IPS-18a (cell line): ENCODE results near the gene CFAP61.

Source experiments
- H3K27ac ChIP-seq: one replicate; pipeline ENCODE4 v1.5.1; 2013; ENCODE audit warnings: low read length
- H3K27me3 ChIP-seq: one replicate; pipeline ENCODE4 v1.6.1; 2013; ENCODE audit warnings: mild to moderate bottlenecking, low read length; ENCODE audit not compliant: control insufficient read depth, insufficient read depth
- H3K36me3 ChIP-seq: one replicate; pipeline ENCODE4 v1.6.1; 2013; ENCODE audit warnings: low read depth, low read length; ENCODE audit not compliant: control insufficient read depth
- H3K4me1 ChIP-seq: one replicate; pipeline ENCODE4 v1.6.1; 2013; ENCODE audit warnings: low read depth, low read length; ENCODE audit not compliant: control insufficient read depth
- H3K4me3 ChIP-seq: one replicate; pipeline ENCODE4 v1.5.1; 2013; ENCODE audit warnings: low read length
- H3K9ac ChIP-seq: one replicate; pipeline ENCODE4 v1.6.1; 2013; ENCODE audit warnings: mild to moderate bottlenecking, low read length, moderate library complexity
- H3K9me3 ChIP-seq: one replicate; pipeline ENCODE4 v1.6.1; 2013; ENCODE audit warnings: low read depth, low read length; ENCODE audit not compliant: control insufficient read depth

CFAP61 gene

GRCh38 chr20:20322912-20323311 is 270.6 kb downstream of the CFAP61 start:
- no peaks in the 10 kb centered on the region for H3K27me3 ChIP-seq
- H3K4me1 ChIP-seq: no peaks in the 10 kb centered on the region
- no peaks in the 10 kb centered on the region for H3K36me3 ChIP-seq
- no peak overlapping the region for H3K4me3 ChIP-seq
- H3K27ac ChIP-seq: no peak overlapping the region
- H3K9ac ChIP-seq: no peak overlapping the region
- no peaks in the 10 kb centered on the region for H3K9me3 ChIP-seq

GRCh38 chr20:20327746-20328145 is 275.4 kb downstream of the CFAP61 start:
- no peaks in the 10 kb centered on the region for H3K36me3 ChIP-seq
- no peaks in the 10 kb centered on the region for H3K4me1 ChIP-seq
- no peaks in the 10 kb centered on the region for H3K27me3 ChIP-seq
- no peak overlapping the region for H3K9ac ChIP-seq
- H3K27ac ChIP-seq: no peak overlapping the region
- H3K4me3 ChIP-seq: no peak overlapping the region
- H3K9me3 ChIP-seq: no peaks in the 10 kb centered on the region

- no peak overlapping the region for H3K27ac ChIP-seq
- H3K27me3 ChIP-seq: no peaks in the 10 kb centered on the region
- H3K4me3 ChIP-seq: no peak overlapping the region
- no peaks in the 10 kb centered on the region for H3K4me1 ChIP-seq
- no peaks in the 10 kb centered on the region for H3K9me3 ChIP-seq
- H3K9ac ChIP-seq: no peak overlapping the region
- H3K36me3 ChIP-seq: no peaks in the 10 kb centered on the region
Observed at GRCh38 chr20:20329564-20329963, 277.2 kb downstream of the CFAP61 start.

- Histone ChIP-seq H3K4me1 (no peaks in the 10 kb centered on the region), H3K9ac (no peak overlapping the region), H3K36me3 (no peaks in the 10 kb centered on the region), H3K27ac (no peak overlapping the region), H3K4me3 (no peak overlapping the region), H3K27me3 (no peaks in the 10 kb centered on the region), H3K9me3 (no peaks in the 10 kb centered on the region)
Observed at GRCh38 chr20:20331156-20331555, 278.8 kb downstream of the CFAP61 start.

- no peak overlapping the region for H3K4me3 ChIP-seq
- H3K9me3 ChIP-seq: no peaks in the 10 kb centered on the region
- no peaks in the 10 kb centered on the region for H3K4me1 ChIP-seq
- no peaks in the 10 kb centered on the region for H3K36me3 ChIP-seq
- H3K27ac ChIP-seq: no peak overlapping the region
- H3K9ac ChIP-seq: no peak overlapping the region
- H3K27me3 ChIP-seq: no peaks in the 10 kb centered on the region
Observed at GRCh38 chr20:20331817-20332216, 279.5 kb downstream of the CFAP61 start.

DNA sequence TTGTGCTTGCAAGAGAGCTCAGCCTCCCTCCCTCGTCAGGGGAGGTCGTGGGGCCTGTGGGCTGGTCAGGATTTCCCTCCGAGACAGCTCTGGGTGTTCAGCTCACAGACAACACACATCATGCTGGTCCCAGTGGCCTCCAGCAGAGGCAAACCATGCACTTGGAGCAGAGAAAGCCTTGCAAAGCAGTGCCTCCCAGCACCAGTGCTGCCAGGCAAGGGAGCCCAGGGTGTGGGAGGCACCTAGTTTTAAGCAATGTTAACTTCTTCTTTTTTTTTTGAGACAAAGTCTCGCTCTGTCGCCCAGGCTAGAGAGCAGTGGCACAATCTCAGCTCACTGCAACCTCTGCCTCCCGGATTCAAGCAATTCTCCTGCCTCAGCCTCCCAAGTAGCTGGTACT is 281.5 kb downstream of the CFAP61 start:
- H3K36me3 ChIP-seq: no peaks in the 10 kb centered on the region
- no peaks in the 10 kb centered on the region for H3K27me3 ChIP-seq
- H3K9me3 ChIP-seq: no peaks in the 10 kb centered on the region
- no peak overlapping the region for H3K27ac ChIP-seq
- H3K4me1 ChIP-seq: no peaks in the 10 kb centered on the region
- H3K9ac ChIP-seq: no peak overlapping the region
- H3K4me3 ChIP-seq: no peak overlapping the region

GRCh38 chr20:20334489-20334888 is 282.2 kb downstream of the CFAP61 start:
- no peak overlapping the region for H3K9ac ChIP-seq
- H3K27ac ChIP-seq: no peak overlapping the region
- no peaks in the 10 kb centered on the region for H3K36me3 ChIP-seq
- no peaks in the 10 kb centered on the region for H3K9me3 ChIP-seq
- no peak overlapping the region for H3K4me3 ChIP-seq
- no peaks in the 10 kb centered on the region for H3K4me1 ChIP-seq
- no peaks in the 10 kb centered on the region for H3K27me3 ChIP-seq

GRCh38 chr20:20338133-20338730 is 285.9 kb downstream of the CFAP61 start:
- no peaks in the 10 kb centered on the region for H3K36me3 ChIP-seq
- H3K27ac ChIP-seq: no peak overlapping the region
- no peaks in the 10 kb centered on the region for H3K27me3 ChIP-seq
- H3K4me1 ChIP-seq: no peaks in the 10 kb centered on the region
- no peaks in the 10 kb centered on the region for H3K9me3 ChIP-seq
- H3K4me3 ChIP-seq: no peak overlapping the region
- H3K9ac ChIP-seq: no peak overlapping the region

- Histone ChIP-seq H3K9me3 (no peaks in the 10 kb centered on the region), H3K4me3 (no peak overlapping the region), H3K36me3 (no peaks in the 10 kb centered on the region), H3K4me1 (no peaks in the 10 kb centered on the region), H3K9ac (no peak overlapping the region), H3K27me3 (no peaks in the 10 kb centered on the region), H3K27ac (no peak overlapping the region)
Observed at GRCh38 chr20:20340443-20340842, 288.1 kb downstream of the CFAP61 start.

DNA sequence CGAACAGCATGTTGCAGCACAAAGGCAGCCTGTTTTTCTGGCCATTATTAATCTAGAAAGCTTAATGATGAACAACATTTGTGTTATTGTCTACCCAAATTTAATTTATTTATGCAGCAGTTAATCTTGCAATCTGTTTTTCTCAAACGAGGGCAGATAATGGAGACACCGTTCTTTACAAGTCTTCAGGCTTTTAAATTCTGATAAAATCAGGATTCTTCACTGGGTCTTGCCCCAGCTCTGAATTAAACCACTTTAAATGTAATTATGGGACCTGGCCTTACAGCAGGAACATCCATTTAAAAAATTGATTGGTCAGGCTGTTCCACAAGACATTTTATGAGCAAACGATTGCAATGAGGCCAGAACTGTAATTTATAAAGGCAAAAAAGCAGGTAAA is 289.0 kb downstream of the CFAP61 start:
- Histone ChIP-seq H3K36me3 (no peaks in the 10 kb centered on the region), H3K9ac (no peak overlapping the region), H3K9me3 (no peaks in the 10 kb centered on the region), H3K27ac (no peak overlapping the region), H3K4me3 (no peak overlapping the region), H3K4me1 (no peaks in the 10 kb centered on the region), H3K27me3 (no peaks in the 10 kb centered on the region)

DNA sequence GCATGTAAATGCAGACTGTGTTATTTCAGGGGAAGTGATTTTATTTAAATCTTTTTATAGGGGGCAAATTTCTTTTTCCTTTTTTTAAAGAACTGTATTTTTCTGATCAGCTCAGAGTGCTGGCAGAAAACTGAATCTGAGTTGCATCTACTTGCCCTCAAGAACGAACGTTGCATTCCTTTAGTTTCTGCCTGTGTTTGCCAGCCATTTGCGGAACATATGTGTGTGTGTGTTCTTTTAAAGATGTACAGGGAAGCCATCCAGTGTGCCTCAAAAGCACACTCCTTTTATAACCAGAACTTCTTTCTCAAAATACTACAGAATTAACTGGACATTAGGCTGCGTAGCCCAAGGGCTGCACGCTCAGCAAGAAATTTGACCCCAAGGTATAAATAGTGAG is 289.7 kb downstream of the CFAP61 start:
- Histone ChIP-seq H3K27me3 (no peaks in the 10 kb centered on the region), H3K36me3 (no peaks in the 10 kb centered on the region), H3K4me3 (no peak overlapping the region), H3K27ac (no peak overlapping the region), H3K4me1 (no peaks in the 10 kb centered on the region), H3K9me3 (no peaks in the 10 kb centered on the region), H3K9ac (no peak overlapping the region)

DNA sequence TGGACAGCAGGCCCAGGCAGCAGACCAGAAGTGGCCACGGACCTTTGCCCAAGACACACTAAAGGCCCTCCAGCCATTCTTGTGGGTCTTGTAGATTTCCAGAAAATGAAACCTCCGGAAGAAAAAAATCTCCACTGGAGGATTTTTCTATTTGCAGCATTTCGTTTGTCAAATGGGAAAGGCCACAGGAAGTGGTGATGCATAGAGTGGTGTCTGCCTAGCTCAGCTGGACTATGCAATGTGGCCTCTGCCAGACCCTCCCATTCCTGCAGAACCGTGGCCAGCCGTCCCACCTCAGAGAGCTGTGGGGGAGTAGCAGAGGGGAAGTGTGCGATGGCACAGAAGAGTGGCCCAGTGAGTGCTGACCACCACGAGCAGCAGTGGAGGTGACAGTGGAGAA is 291.6 kb downstream of the CFAP61 start:
- Histone ChIP-seq H3K9ac (no peak overlapping the region), H3K36me3 (no peaks in the 10 kb centered on the region), H3K4me3 (no peak overlapping the region), H3K4me1 (no peaks in the 10 kb centered on the region), H3K27me3 (no peaks in the 10 kb centered on the region), H3K9me3 (no peaks in the 10 kb centered on the region), H3K27ac (no peak overlapping the region)
